ENCODE results near the gene RAB22A. TPM values are rescaled to one million over a fixed set of nuclear protein-coding genes. Genes with fewer than 3 reads are reported as not detected.

RAB22A gene
- total RNA-seq (10 to 100 TPM; 17.6 to 21.6 (median 21.0) TPM), polyA plus RNA-seq (10 to 100 TPM in 2 of 3 donors, 1 to 10 TPM in 1; 8.0 to 14.8 (median 12.6) TPM)

GRCh38 chr20:58309591-58310290 is at the start of gene RAB22A:
RAB22A (plus strand) TSS chr20:58309715; CDS start chr20:58309977, 262 bp downstream.
- peak; percentile 92 for DNase-seq
- peaks cover 0 to 42% (median 28%) of the 10 kb centered on the region in 4 donors for H3K4me1 ChIP-seq
- H3K27ac ChIP-seq: peak within 1 kb of the TSS; percentile 79 to 90 (median 84)
- peak within 1 kb of the TSS; percentile 60 to 99 (median 80) for H3K4me3 ChIP-seq
- intact Hi-C loops (cut with DNase I): loop anchor here (1.0 to 10.0 kb wide), 6 partner anchors 53 to 735 kb away; partner anchors contain the start of genes NPEPL1, PRELID3B, STX16 and VAPB
- H3K36me3 ChIP-seq: peaks cover 0 to 27% (median 7%) of the 10 kb centered on the region in 4 donors
- 0 to 1% methylated on average over 73 of the region's 73 CpGs for WGBS, 2 donors
- no peaks in the 10 kb centered on the region for H3K27me3 ChIP-seq
- no peaks in the 10 kb centered on the region for H3K9me3 ChIP-seq
- TF ChIP-seq POLR2AphosphoS5 (IDR thresholded peaks at IDR 0.05) (peak; percentile 46 to 86 (median 78)), CTCF (IDR thresholded peaks at IDR 0.05) (no peak)

- intact Hi-C loops (cut with DNase I): no loop called here
- Histone ChIP-seq H3K9me3 (no peaks in the 10 kb centered on the region), H3K27ac (no peak overlapping the region), H3K4me3 (no peak overlapping the region), H3K27me3 (no peaks in the 10 kb centered on the region), H3K4me1 (peaks cover 0 to 7% (median 0%) of the 10 kb centered on the region in 4 donors), H3K36me3 (peaks cover 0 to 30% (median 5%) of the 10 kb centered on the region in 4 donors)
- TF ChIP-seq POLR2AphosphoS5 (IDR thresholded peaks at IDR 0.05) (no peak), EP300 (IDR thresholded peaks at IDR 0.05) (no peak), CTCF (IDR thresholded peaks at IDR 0.05) (no peak), POLR2A (IDR thresholded peaks at IDR 0.05) (no peak)
- WGBS, 2 donors: 93 to 97% methylated on average over 5 of the region's 5 CpGs
- DNase-seq: no peak
These were observed 49.5 kb upstream of the RAB22A start for GRCh38 chr20:58260006-58260405.

- peaks cover 0 to 7% (median 0%) of the 10 kb centered on the region in 4 donors for H3K4me1 ChIP-seq
- no peak for TF ChIP-seq POLR2A (IDR thresholded peaks at IDR 0.05)
- TF ChIP-seq CTCF (IDR thresholded peaks at IDR 0.05): no peak
- no peak for TF ChIP-seq EP300 (IDR thresholded peaks at IDR 0.05)
- H3K27ac ChIP-seq: no peak overlapping the region
- no peak for DNase-seq
- peaks cover 0 to 44% (median 12%) of the 10 kb centered on the region in 4 donors for H3K36me3 ChIP-seq
- H3K9me3 ChIP-seq: no peaks in the 10 kb centered on the region
- intact Hi-C loops (cut with DNase I): no loop called here
- H3K27me3 ChIP-seq: no peaks in the 10 kb centered on the region
- 93 to 95% methylated on average over 3 of the region's 3 CpGs for WGBS, 2 donors
- no peak overlapping the region for H3K4me3 ChIP-seq
These were observed 47.9 kb upstream of the RAB22A start for GRCh38 chr20:58261660-58262059.

- intact Hi-C loops (cut with DNase I): no loop called here
These were observed 45.2 kb upstream of the RAB22A start for GRCh38 chr20:58264271-58264670.

More at GRCh38 chr20:58264271-58264670, 45.2 kb upstream of the RAB22A start:
- TF ChIP-seq EP300 (IDR thresholded peaks at IDR 0.05): no peak
- TF ChIP-seq POLR2A (IDR thresholded peaks at IDR 0.05): no peak
- TF ChIP-seq POLR2AphosphoS5 (IDR thresholded peaks at IDR 0.05): no peak
- TF ChIP-seq CTCF (IDR thresholded peaks at IDR 0.05): no peak
- DNase-seq: no peak
- Histone ChIP-seq H3K4me1 (peaks cover 0 to 7% (median 0%) of the 10 kb centered on the region in 4 donors), H3K4me3 (no peak overlapping the region), H3K27me3 (no peaks in the 10 kb centered on the region), H3K36me3 (peaks cover 0 to 59% (median 19%) of the 10 kb centered on the region in 4 donors), H3K9me3 (no peaks in the 10 kb centered on the region), H3K27ac (no peak overlapping the region)
- WGBS, 2 donors: 25 to 69% methylated on average over 6 of the region's 6 CpGs

Measured in sigmoid colon (tissue), 7 donors.